CD4-positive, alpha-beta memory T cell (primary cell): ENCODE measurements around the gene SLC22A4. TPM values are rescaled to one million over a fixed set of nuclear protein-coding genes. Genes with fewer than 3 reads are reported as not detected.

ENCODE experiments used
- CTCF ChIA-PET: fragments of 350-600 bp; sonication (Branson Sonifier 250); formaldehyde crosslinking; loops from one replicate; lab custom pipeline; 2021; ENCODE audit warnings: inconsistent platforms; ENCODE audit not compliant: partially characterized antibody; lab: Charles Lee
- POLR2A ChIA-PET: fragments of 350-600 bp; sonication (Branson Sonifier 250); formaldehyde crosslinking; loops from one replicate; lab custom pipeline; 2021; ENCODE audit not compliant: partially characterized antibody; lab: Charles Lee
- DNase-seq, 5 donors: peaks; one replicate each; pipeline versions ENCODE4 v3.0.0 to v3.0.0-alpha.2; 2020 to 2022; ENCODE audit warnings: mixed read lengths in 1 of 5
- H3K27ac ChIP-seq: one replicate; pipeline ENCODE4 v1.7.0; 2013; ENCODE audit warnings: low read depth, low read length
- H3K27me3 ChIP-seq: 2 replicates; pipeline ENCODE4 v1.7.0; 2013; ENCODE audit warnings: mild to moderate bottlenecking, low read length, moderate library complexity; ENCODE audit not compliant: insufficient read depth
- H3K36me3 ChIP-seq: 2 replicates; pipeline ENCODE4 v1.7.0; 2013; ENCODE audit warnings: mild to moderate bottlenecking, low read length, moderate library complexity; ENCODE audit not compliant: insufficient read depth
- H3K4me1 ChIP-seq: 2 replicates; pipeline ENCODE4 v1.7.0; 2013; ENCODE audit warnings: mild to moderate bottlenecking, low read length, moderate library complexity; ENCODE audit not compliant: insufficient read depth
- H3K4me3 ChIP-seq, 2 donors: one replicate each; pipeline ENCODE4 v1.7.0; 2013; ENCODE audit warnings: low read length in 2 of 2, mild to moderate bottlenecking in 1 of 2
- H3K9me3 ChIP-seq, 2 donors: one replicate each; pipeline ENCODE4 v1.7.0; 2013; ENCODE audit warnings: low read length in 2 of 2, control low read depth in 1 of 2; ENCODE audit not compliant: control insufficient read depth in 1 of 2
- H3K27ac Mint-ChIP-seq, 7 donors: one replicate each; pipeline ENCODE4 v1.8.0; 2020 to 2021; ENCODE audit warnings: mixed read lengths in 7 of 7, mild to moderate bottlenecking in 6 of 7, inconsistent platforms in 3 of 7, moderate library complexity in 3 of 7
- H3K27me3 Mint-ChIP-seq, 2 donors: one replicate each; pipeline ENCODE4 v1.8.0; 2020 to 2021; ENCODE audit warnings: mixed read lengths in 2 of 2
- H3K36me3 Mint-ChIP-seq, 2 donors: one replicate each; pipeline ENCODE4 v1.8.0; 2020 to 2021; ENCODE audit warnings: mixed read lengths in 2 of 2, inconsistent platforms in 1 of 2, mild to moderate bottlenecking in 1 of 2
- H3K4me1 Mint-ChIP-seq, 4 donors: one replicate each; pipeline ENCODE4 v1.8.0; 2020 to 2021; ENCODE audit warnings: mixed read lengths in 4 of 4, mild to moderate bottlenecking in 1 of 4
- H3K4me3 Mint-ChIP-seq, 8 donors: one replicate each; pipeline ENCODE4 v1.8.0; 2020 to 2021; ENCODE audit warnings: mixed read lengths in 8 of 8, mild to moderate bottlenecking in 7 of 8, moderate library complexity in 6 of 8, inconsistent platforms in 3 of 8
- H3K9me3 Mint-ChIP-seq, 8 donors: one replicate each; pipeline ENCODE4 v1.8.0; 2020 to 2021; ENCODE audit warnings: mixed read lengths in 8 of 8, mild to moderate bottlenecking in 5 of 8, inconsistent platforms in 3 of 8, moderate library complexity in 1 of 8
- intact Hi-C: fragments of 100-400 bp; cut with micrococcal nuclease; formaldehyde crosslinking; loops from one replicate; pipeline ENCODE4 v1.15.1; 2023
- polyA plus RNA-seq, 2 donors: library from polyadenylated mRNA; unstranded; fragments of 300-500 nt; fragmentation: Illumina TruSeq; gene quantifications; one replicate each; pipeline ENCODE4 v1.2.3, GENCODE V29; 2021
- total RNA-seq, 2 experiments: library from RNA; stranded (reverse); gene quantifications; one replicate each; pipeline ENCODE4 v1.2.3, GENCODE V29; 2021

SLC22A4 gene
- total and polyA plus RNA-seq, 4 experiments from 2014 or later, result 0.22 TPM; not detected in 3

GRCh38 chr5:132319975-132320374 lies 25.8 kb downstream of the SLC22A4 start:
- no peaks in the 10 kb centered on the region for H3K27me3 Mint-ChIP-seq
- no peak overlapping the region for H3K4me3 Mint-ChIP-seq
- intact Hi-C loops, result no loop called here
- ChIA-PET POLR2A (no interaction called here), CTCF (no interaction called here)
- Histone ChIP-seq H3K9me3 (no peaks in the 10 kb centered on the region), H3K36me3 (no peaks in the 10 kb centered on the region), H3K27ac (no peak overlapping the region), H3K27me3 (no peaks in the 10 kb centered on the region), H3K4me3 (no peak overlapping the region), H3K4me1 (no peaks in the 10 kb centered on the region)
- no peaks in the 10 kb centered on the region for H3K36me3 Mint-ChIP-seq
- no peak for DNase-seq
- H3K4me1 Mint-ChIP-seq, result no peaks in the 10 kb centered on the region
- no peaks in the 10 kb centered on the region for H3K9me3 Mint-ChIP-seq
- no peak overlapping the region for H3K27ac Mint-ChIP-seq

DNA sequence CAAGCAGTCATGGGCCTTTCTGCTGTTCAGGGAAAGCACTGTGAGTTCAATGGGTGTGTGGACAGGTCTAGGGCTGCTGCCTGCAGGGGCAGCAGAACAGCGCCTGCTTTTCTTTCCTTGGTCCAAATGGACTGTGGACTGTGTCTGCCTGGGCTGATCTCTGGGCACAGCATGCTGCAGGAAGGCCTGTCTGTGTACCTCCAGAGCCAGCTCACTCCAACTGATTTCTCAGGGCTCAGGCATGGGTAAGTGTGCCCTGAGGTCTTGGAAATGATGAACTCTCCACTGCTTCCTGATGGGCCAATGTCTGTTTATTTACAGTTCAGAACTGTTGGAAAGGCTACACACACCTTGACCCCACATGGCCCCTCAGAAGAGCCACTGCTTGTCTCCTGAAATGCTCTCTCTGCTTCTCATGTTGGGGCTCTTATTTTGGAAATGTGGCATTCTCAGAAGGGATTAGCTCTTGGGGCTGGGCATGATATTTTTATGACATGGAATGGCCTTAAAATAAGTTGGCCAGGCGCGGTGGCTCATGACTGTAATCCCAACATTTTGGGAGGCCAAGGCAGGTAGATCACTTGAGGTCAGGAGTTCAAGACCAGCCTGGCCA lies 27.0 kb downstream of the SLC22A4 start:
- intact Hi-C loops, result no loop called here
- no peaks in the 10 kb centered on the region for H3K27me3 ChIP-seq
- Mint-ChIP-seq H3K9me3 (no peaks in the 10 kb centered on the region), H3K4me1 (no peaks in the 10 kb centered on the region), H3K36me3 (no peaks in the 10 kb centered on the region), H3K27ac (no peak overlapping the region), H3K4me3 (no peak overlapping the region), H3K27me3 (no peaks in the 10 kb centered on the region)
- H3K4me1 ChIP-seq, result no peaks in the 10 kb centered on the region
- ChIA-PET CTCF (no interaction called here), POLR2A (no interaction called here)
- no peak overlapping the region for H3K27ac ChIP-seq
- no peaks in the 10 kb centered on the region for H3K9me3 ChIP-seq
- no peaks in the 10 kb centered on the region for H3K36me3 ChIP-seq
- DNase-seq, result no peak
- no peak overlapping the region for H3K4me3 ChIP-seq

GRCh38 chr5:132322266-132322665 lies 28.1 kb downstream of the SLC22A4 start:
- no peaks in the 10 kb centered on the region for H3K9me3 Mint-ChIP-seq
- ChIA-PET CTCF (no interaction called here), POLR2A (no interaction called here)
- DNase-seq, result no peak
- H3K27me3 Mint-ChIP-seq, result no peaks in the 10 kb centered on the region
- intact Hi-C loops, result no loop called here
- no peak overlapping the region for H3K27ac ChIP-seq
- no peak overlapping the region for H3K27ac Mint-ChIP-seq
- no peak overlapping the region for H3K4me3 ChIP-seq
- H3K36me3 ChIP-seq, result no peaks in the 10 kb centered on the region
- no peaks in the 10 kb centered on the region for H3K4me1 Mint-ChIP-seq
- H3K27me3 ChIP-seq, result no peaks in the 10 kb centered on the region
- no peaks in the 10 kb centered on the region for H3K4me1 ChIP-seq
- H3K9me3 ChIP-seq, result no peaks in the 10 kb centered on the region
- no peaks in the 10 kb centered on the region for H3K36me3 Mint-ChIP-seq
- no peak overlapping the region for H3K4me3 Mint-ChIP-seq

DNA sequence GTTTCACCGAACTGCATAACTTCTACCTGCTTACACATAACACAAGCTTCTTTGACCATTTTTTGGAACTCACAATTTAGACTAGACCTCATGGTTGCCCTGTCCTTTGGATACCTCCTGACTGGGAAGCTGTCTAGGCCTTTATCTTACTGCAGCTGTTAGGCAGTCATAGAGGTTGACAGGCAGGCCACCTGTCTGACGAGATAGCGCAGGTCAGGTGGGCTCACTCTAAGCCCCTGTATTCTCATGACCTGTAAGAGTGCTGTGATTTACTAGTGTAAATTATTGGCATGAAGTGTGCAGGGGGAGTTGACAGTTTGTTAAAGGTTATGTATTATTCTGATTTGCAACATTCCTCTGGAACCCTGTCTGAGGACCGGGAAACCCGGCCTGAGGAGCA lies 29.0 kb downstream of the SLC22A4 start:
- no peaks in the 10 kb centered on the region for H3K4me1 Mint-ChIP-seq
- H3K36me3 Mint-ChIP-seq, result no peaks in the 10 kb centered on the region
- POLR2A ChIA-PET, result no interaction called here
- Histone ChIP-seq H3K36me3 (no peaks in the 10 kb centered on the region), H3K4me3 (no peak overlapping the region), H3K27ac (no peak overlapping the region), H3K27me3 (no peaks in the 10 kb centered on the region), H3K9me3 (no peaks in the 10 kb centered on the region), H3K4me1 (no peaks in the 10 kb centered on the region)
- no peak for DNase-seq
- no peaks in the 10 kb centered on the region for H3K9me3 Mint-ChIP-seq
- H3K27me3 Mint-ChIP-seq, result no peaks in the 10 kb centered on the region
- no peak overlapping the region for H3K27ac Mint-ChIP-seq
- H3K4me3 Mint-ChIP-seq, result no peak overlapping the region
- CTCF ChIA-PET, result no interaction called here
- intact Hi-C loops, result no loop called here

DNA sequence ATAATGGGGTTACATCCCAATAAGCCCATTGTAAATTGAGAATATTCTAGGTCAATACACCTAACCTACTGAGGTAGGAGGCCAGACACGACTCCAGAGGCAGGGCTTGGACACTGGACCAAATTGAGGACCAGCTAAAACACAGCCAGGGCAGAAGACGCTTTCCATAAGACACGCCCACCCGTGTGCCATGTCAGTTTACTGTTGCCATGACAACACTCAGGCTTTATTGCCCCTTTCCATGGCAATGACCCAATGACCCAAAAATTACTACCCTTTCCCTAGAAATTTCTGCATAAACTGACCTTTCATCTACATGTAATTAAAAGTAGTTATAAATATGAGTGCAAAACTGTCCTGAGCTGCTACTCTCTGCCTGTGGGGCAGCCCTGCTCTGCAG lies 31.5 kb downstream of the SLC22A4 start:
- Histone ChIP-seq H3K27ac (no peak overlapping the region), H3K4me1 (no peaks in the 10 kb centered on the region), H3K9me3 (no peaks in the 10 kb centered on the region), H3K4me3 (no peak overlapping the region), H3K36me3 (no peaks in the 10 kb centered on the region), H3K27me3 (no peaks in the 10 kb centered on the region)
- H3K36me3 Mint-ChIP-seq, result no peaks in the 10 kb centered on the region
- no peak overlapping the region for H3K27ac Mint-ChIP-seq
- ChIA-PET POLR2A (no interaction called here), CTCF (interaction anchor here (0.5 to 2.4 kb wide), 3 partner anchors 79 to 264 kb away, joined by 3 to 11 read pairs (median 3); no protein-coding TSS in a partner anchor)
- no peak for DNase-seq
- H3K9me3 Mint-ChIP-seq, result no peaks in the 10 kb centered on the region
- no peaks in the 10 kb centered on the region for H3K4me1 Mint-ChIP-seq
- H3K27me3 Mint-ChIP-seq, result no peaks in the 10 kb centered on the region
- H3K4me3 Mint-ChIP-seq, result no peak overlapping the region
- intact Hi-C loops, result no loop called here

GRCh38 chr5:132327252-132327955 lies 33.2 kb downstream of the SLC22A4 start:
- no peaks in the 10 kb centered on the region for H3K27me3 ChIP-seq
- no peaks in the 10 kb centered on the region for H3K9me3 Mint-ChIP-seq
- intact Hi-C loops, result no loop called here
- H3K4me3 Mint-ChIP-seq, result no peak overlapping the region
- no peaks in the 10 kb centered on the region for H3K4me1 ChIP-seq
- H3K27ac ChIP-seq, result no peak overlapping the region
- CTCF ChIA-PET, result interaction anchor here (2.4 kb wide), 1 partner anchor 89 kb away, joined by 11 read pairs; no protein-coding TSS in a partner anchor
- H3K4me1 Mint-ChIP-seq, result no peaks in the 10 kb centered on the region
- H3K4me3 ChIP-seq, result no peak overlapping the region
- H3K9me3 ChIP-seq, result no peaks in the 10 kb centered on the region
- H3K27ac Mint-ChIP-seq, result no peak overlapping the region
- H3K27me3 Mint-ChIP-seq, result no peaks in the 10 kb centered on the region
- DNase-seq, result no peak
- H3K36me3 Mint-ChIP-seq, result peaks cover 3 to 4% of the 10 kb centered on the region in 2 donors
- POLR2A ChIA-PET, result no interaction called here
- no peaks in the 10 kb centered on the region for H3K36me3 ChIP-seq

- no peaks in the 10 kb centered on the region for H3K9me3 Mint-ChIP-seq
- H3K27me3 ChIP-seq, result no peaks in the 10 kb centered on the region
- no peak overlapping the region for H3K4me3 ChIP-seq
- no peaks in the 10 kb centered on the region for H3K9me3 ChIP-seq
- no peak overlapping the region for H3K27ac ChIP-seq
- H3K4me3 Mint-ChIP-seq, result no peak overlapping the region
- intact Hi-C loops, result no loop called here
- H3K27me3 Mint-ChIP-seq, result no peaks in the 10 kb centered on the region
- H3K36me3 ChIP-seq, result no peaks in the 10 kb centered on the region
- H3K4me1 Mint-ChIP-seq, result peaks cover 0 to 3% (median 0%) of the 10 kb centered on the region in 4 donors
- ChIA-PET POLR2A (no interaction called here), CTCF (interaction anchor here (1.4 kb wide), 1 partner anchor 96 kb away, joined by 3 read pairs; no protein-coding TSS in a partner anchor)
- peak in 2 of 5 donors; percentile 5 to 6 for DNase-seq
- peaks cover 3 to 4% of the 10 kb centered on the region in 2 donors for H3K36me3 Mint-ChIP-seq
- H3K27ac Mint-ChIP-seq, result no peak overlapping the region
- H3K4me1 ChIP-seq, result no peaks in the 10 kb centered on the region
These were observed 40.6 kb downstream of the SLC22A4 start for GRCh38 chr5:132334812-132335211.
